Right lobe of liver (tissue), 6 donors: Measurements from ENCODE around the gene FGD2. TPM values are rescaled to one million over a fixed set of nuclear protein-coding genes. Genes with fewer than 3 reads are reported as not detected.

Source experiments
- ATAC-seq, 4 donors: fragments of 200-7000 bp; cut with Tn5 transposase; one replicate each; pipeline ENCODE4 v1.9.1; 2020; ENCODE audit warnings: mild to moderate bottlenecking in 4 of 4, moderate library complexity in 4 of 4
- DNase-seq, 3 donors: peaks; one replicate each; pipeline ENCODE4 v3.0.0-alpha.2; 2020
- H3K27ac ChIP-seq, 3 donors: fragments of 200-600 bp; one replicate each; pipeline ENCODE4 v1.8.0; 2022
- H3K27me3 ChIP-seq, 2 donors: fragments of 200-600 bp; one replicate each; pipeline ENCODE4 v1.8.0; 2022
- H3K36me3 ChIP-seq, 4 donors: fragments of 200-600 bp; sonication (generic) in 1 of 4; one replicate each; pipeline versions ENCODE4 v1.5.1 to v1.8.0; 2017 to 2022; ENCODE audit warnings: control low read depth in 1 of 4
- H3K4me1 ChIP-seq, 4 donors: fragments of 200-600 bp; sonication (generic) in 1 of 4; one replicate each; pipeline versions ENCODE4 v1.5.1 to v1.8.0; 2017 to 2022; ENCODE audit warnings: control low read depth in 1 of 4
- H3K4me3 ChIP-seq, 3 donors: fragments of 200-600 bp; one replicate each; pipeline ENCODE4 v1.8.0; 2022
- H3K9me3 ChIP-seq, 4 donors: fragments of 200-600 bp; sonication (generic) in 1 of 4; one replicate each; pipeline versions ENCODE4 v1.5.1 to v1.8.0; 2017 to 2022; ENCODE audit warnings: control low read depth in 1 of 4
- POLR2A ChIP-seq: fragments of 450-650 bp; IDR thresholded peaks from one replicate; pipeline ENCODE4 v1.6.1; 2017; ENCODE audit warnings: antibody characterized with exemption, mild to moderate bottlenecking
- WGBS: methylation state at CpG from one replicate; pipeline ENCODE4 v1.1.6; 2018; ENCODE audit warnings: low coverage, low lambda C conversion rate; ENCODE audit not compliant: insufficient coverage; ENCODE audit errors: missing lambda C conversion rate; 5-methylcytosine and 5-hydroxymethylcytosine counted together
- intact Hi-C, 2 donors: fragments of 100-400 bp; cut with DNase I; formaldehyde crosslinking; loops; one replicate each; pipeline versions ENCODE4 v1.11.2 to v1.14.1; 2022
- total RNA-seq, 6 experiments: library from RNA; depleted of rRNA in 2 of 6; stranded (reverse); fragments of >200 nt in 2 of 6; fragmentation: NEBNext Ultra II Directional in 3 of 6; extraction: Animal tissue kit (Norgen Biotek cat#: 25700) in 3 of 6; gene quantifications; one replicate each; pipeline versions ENCODE4 v1.1.0 to v1.2.4, GENCODE V29; 2016 to 2023
- TF ChIP-seq, protein P1 (sequence below), 4 donors: fragments of 200-600 bp in 3 of 4; fragments of 450-650 bp in 1 of 4; IDR thresholded peaks; one replicate each; pipeline versions ENCODE4 v1.5.1 to v1.8.0; 2016 to 2022; ENCODE audit warnings: antibody characterized with exemption in 4 of 4, mild to moderate bottlenecking in 2 of 4
- donor health status: DM: no; HTN: yes; CAD: no.
- donor health status: DM: no; HTN: no; CAD: no.
- donor health status: DM: no; HTN: no; CAD: no.
- donor health status: DM: no; HTN: yes; CAD: no.
- donor health status: DM: no; HTN: yes; CAD: no.

FGD2 gene
- total RNA-seq, 6 experiments from 2014 or later = 6.6 to 15.6 (median 9.6) TPM

- intact Hi-C loops = loop anchor here in 1 of 2 donors (10.0 kb wide), 1 partner anchor 179 kb away; no protein-coding TSS in a partner anchor
- Histone ChIP-seq H3K4me3 (no peak overlapping the region), H3K27ac (no peak overlapping the region), H3K27me3 (no peaks in the 10 kb centered on the region), H3K9me3 (no peaks in the 10 kb centered on the region), H3K4me1 (peaks cover 0 to 29% (median 11%) of the 10 kb centered on the region in 4 donors), H3K36me3 (no peaks in the 10 kb centered on the region)
- DNase-seq (no peak), ATAC-seq (no peak)
- 87% methylated on average over 12 of the region's 24 CpGs for WGBS
- TF ChIP-seq, protein P1, sequence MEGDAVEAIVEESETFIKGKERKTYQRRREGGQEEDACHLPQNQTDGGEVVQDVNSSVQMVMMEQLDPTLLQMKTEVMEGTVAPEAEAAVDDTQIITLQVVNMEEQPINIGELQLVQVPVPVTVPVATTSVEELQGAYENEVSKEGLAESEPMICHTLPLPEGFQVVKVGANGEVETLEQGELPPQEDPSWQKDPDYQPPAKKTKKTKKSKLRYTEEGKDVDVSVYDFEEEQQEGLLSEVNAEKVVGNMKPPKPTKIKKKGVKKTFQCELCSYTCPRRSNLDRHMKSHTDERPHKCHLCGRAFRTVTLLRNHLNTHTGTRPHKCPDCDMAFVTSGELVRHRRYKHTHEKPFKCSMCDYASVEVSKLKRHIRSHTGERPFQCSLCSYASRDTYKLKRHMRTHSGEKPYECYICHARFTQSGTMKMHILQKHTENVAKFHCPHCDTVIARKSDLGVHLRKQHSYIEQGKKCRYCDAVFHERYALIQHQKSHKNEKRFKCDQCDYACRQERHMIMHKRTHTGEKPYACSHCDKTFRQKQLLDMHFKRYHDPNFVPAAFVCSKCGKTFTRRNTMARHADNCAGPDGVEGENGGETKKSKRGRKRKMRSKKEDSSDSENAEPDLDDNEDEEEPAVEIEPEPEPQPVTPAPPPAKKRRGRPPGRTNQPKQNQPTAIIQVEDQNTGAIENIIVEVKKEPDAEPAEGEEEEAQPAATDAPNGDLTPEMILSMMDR (IDR thresholded peaks at IDR 0.05) = no peak
- no peak for TF ChIP-seq POLR2A
These were observed 20.4 kb downstream of the FGD2 start for GRCh38 chr6:37025621-37026466.

GRCh38 chr6:37027036-37027720, 21.7 kb downstream of the FGD2 start:
- Histone ChIP-seq H3K27me3 (no peaks in the 10 kb centered on the region), H3K27ac (no peak overlapping the region), H3K9me3 (no peaks in the 10 kb centered on the region), H3K36me3 (no peaks in the 10 kb centered on the region), H3K4me1 (peaks cover 0 to 24% (median 11%) of the 10 kb centered on the region in 4 donors), H3K4me3 (no peak overlapping the region)
- intact Hi-C loops = loop anchor here in 1 of 2 donors (10.0 kb wide), 1 partner anchor 178 kb away; no protein-coding TSS in a partner anchor
- 24% methylated on average over 2 of the region's 15 CpGs for WGBS
- no peak for ATAC-seq
- TF ChIP-seq POLR2A = no peak
- TF ChIP-seq, protein P1 (IDR thresholded peaks at IDR 0.05) = no peak
- no peak for DNase-seq

DNA sequence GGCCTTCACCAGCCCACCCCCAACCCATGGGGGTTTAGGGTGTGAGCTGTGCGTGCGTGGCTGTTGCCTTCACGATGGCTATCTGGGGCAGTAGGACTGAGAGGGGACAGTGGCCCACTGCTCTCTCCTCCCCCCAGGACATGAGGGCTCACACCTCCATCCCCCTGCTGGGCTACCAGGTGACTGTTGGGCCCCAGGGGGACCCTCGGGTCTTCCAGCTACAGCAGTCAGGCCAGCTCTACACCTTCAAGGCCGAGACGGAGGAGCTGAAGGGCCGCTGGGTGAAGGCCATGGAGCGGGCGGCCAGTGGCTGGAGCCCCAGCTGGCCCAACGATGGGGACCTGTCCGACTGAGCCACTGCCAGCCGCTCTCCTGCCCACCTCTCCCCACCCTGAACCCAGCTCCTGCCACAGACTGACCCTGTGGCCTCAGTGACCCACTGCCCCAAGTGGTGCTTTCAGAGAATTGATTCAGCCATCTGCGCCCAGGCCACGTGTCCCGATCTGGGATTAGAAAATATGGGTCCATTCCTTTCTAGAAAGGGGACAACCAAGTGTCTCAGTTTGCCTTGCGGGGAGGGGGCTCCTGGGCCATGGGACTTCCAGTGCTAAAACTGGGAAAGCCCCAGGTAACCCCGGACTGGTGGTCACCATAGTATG, 22.5 kb downstream of the FGD2 start:
- H3K27me3 ChIP-seq = no peaks in the 10 kb centered on the region
- H3K4me1 ChIP-seq = peaks cover 0 to 16% (median 8%) of the 10 kb centered on the region in 4 donors
- ATAC-seq (no peak), DNase-seq (no peak)
- WGBS = 84% methylated on average over 2 of the region's 17 CpGs
- intact Hi-C loops = loop anchor here in 1 of 2 donors (10.0 kb wide), 1 partner anchor 177 kb away; no protein-coding TSS in a partner anchor
- TF ChIP-seq POLR2A = no peak
- TF ChIP-seq, protein P1 (IDR thresholded peaks at IDR 0.05) = no peak
- H3K36me3 ChIP-seq = no peaks in the 10 kb centered on the region
- no peak overlapping the region for H3K27ac ChIP-seq
- H3K4me3 ChIP-seq = no peak overlapping the region
- H3K9me3 ChIP-seq = no peaks in the 10 kb centered on the region

DNA sequence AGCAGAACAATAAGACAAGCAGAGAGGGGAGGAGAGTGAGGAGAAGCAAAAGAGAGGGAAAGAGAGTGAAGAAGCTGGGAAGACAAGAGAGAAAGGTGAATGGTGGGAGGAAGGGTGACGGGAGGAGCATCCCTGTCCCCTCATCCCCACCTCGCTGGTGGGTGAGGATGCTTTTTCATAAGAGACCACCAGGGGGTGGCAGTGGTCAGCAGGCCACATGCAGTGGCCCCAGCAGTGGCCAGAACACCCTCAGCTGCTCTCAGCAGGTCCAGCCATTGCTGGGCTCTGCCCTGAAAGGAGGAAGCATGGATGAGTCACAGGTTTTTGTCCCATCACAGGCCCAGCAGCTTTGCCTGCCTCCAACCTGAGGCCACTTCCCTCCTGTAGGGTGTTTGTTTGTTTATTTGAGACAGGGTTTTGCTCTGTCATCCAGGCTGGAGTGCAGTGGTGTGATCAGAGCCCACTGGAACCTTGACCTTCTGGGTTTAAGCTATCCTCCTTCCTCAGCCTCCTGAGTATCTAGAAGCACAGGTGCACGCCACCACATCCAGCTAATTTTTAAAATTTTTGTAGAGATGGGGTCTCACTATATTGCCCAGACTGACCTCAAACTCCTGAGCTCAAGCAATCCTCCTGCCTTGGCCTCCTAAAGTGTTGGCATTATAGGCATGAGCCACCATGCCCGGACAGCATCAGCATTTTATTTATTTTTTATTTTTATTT, 24.0 kb downstream of the FGD2 start:
- no peaks in the 10 kb centered on the region for H3K36me3 ChIP-seq
- DNase-seq (peak in 2 of 3 donors; percentile 79 to 82), ATAC-seq (peak; percentile 88 to 95 (median 89))
- H3K4me3 ChIP-seq = no peak overlapping the region
- intact Hi-C loops = loop anchor here in 1 of 2 donors (10.0 kb wide), 1 partner anchor 175 kb away; no protein-coding TSS in a partner anchor
- no peak overlapping the region for H3K27ac ChIP-seq
- H3K27me3 ChIP-seq = no peaks in the 10 kb centered on the region
- no peaks in the 10 kb centered on the region for H3K9me3 ChIP-seq
- TF ChIP-seq POLR2A = no peak
- TF ChIP-seq, protein P1 (IDR thresholded peaks at IDR 0.05) = peak; percentile 63 to 82 (median 74)
- 49% methylated on average over 4 of the region's 4 CpGs for WGBS
- H3K4me1 ChIP-seq = peaks cover 0 to 3% (median under 1%) of the 10 kb centered on the region in 4 donors
